Mesothelial cell of epicardium (in vitro differentiated cells): ENCODE measurements around the gene SYCP2. TPM values are rescaled to one million over a fixed set of nuclear protein-coding genes. Genes with fewer than 3 reads are reported as not detected.
A peak's percentile ranks its signal among the peaks of the same experiment; 100 is the strongest.

Source experiments
- DNase-seq, 2 experiments: peaks; one replicate each; pipeline ENCODE4 v3.0.0; 2021; ENCODE audit warnings: low spot score in 2 of 2; ENCODE audit not compliant: unreplicated experiment in 2 of 2
- H3K27ac Mint-ChIP-seq: 2 replicates; pipeline ENCODE4 v1.8.0; 2021; ENCODE audit warnings: mixed read lengths
- H3K27me3 Mint-ChIP-seq: 2 replicates; pipeline ENCODE4 v1.8.0; 2021; ENCODE audit warnings: low read depth, mixed read lengths
- H3K36me3 Mint-ChIP-seq: 2 replicates; pipeline ENCODE4 v1.8.0; 2021; ENCODE audit warnings: mixed read lengths
- H3K4me1 Mint-ChIP-seq: 2 replicates; pipeline ENCODE4 v1.8.0; 2021; ENCODE audit warnings: mixed read lengths
- H3K4me3 Mint-ChIP-seq: 2 replicates; pipeline ENCODE4 v1.8.0; 2021; ENCODE audit warnings: mild to moderate bottlenecking, moderate library complexity, mixed read lengths
- H3K9me3 Mint-ChIP-seq: 2 replicates; pipeline ENCODE4 v1.8.0; 2021; ENCODE audit warnings: mixed read lengths
- total RNA-seq: library from RNA; stranded (reverse); gene quantifications from 3 replicates; pipeline ENCODE4 v1.2.1, GENCODE V29; 2021
- TF ChIP-seq, protein P1 (sequence below): fragments of 200-600 bp; sonication (generic); IDR thresholded peaks from one replicate; pipeline ENCODE4 v1.5.0; 2021; ENCODE audit warnings: antibody characterized with exemption; ENCODE audit not compliant: unreplicated experiment

Gene SYCP2
- total RNA-seq, 1 donor from 2014 or later, result 2.3 TPM

DNA sequence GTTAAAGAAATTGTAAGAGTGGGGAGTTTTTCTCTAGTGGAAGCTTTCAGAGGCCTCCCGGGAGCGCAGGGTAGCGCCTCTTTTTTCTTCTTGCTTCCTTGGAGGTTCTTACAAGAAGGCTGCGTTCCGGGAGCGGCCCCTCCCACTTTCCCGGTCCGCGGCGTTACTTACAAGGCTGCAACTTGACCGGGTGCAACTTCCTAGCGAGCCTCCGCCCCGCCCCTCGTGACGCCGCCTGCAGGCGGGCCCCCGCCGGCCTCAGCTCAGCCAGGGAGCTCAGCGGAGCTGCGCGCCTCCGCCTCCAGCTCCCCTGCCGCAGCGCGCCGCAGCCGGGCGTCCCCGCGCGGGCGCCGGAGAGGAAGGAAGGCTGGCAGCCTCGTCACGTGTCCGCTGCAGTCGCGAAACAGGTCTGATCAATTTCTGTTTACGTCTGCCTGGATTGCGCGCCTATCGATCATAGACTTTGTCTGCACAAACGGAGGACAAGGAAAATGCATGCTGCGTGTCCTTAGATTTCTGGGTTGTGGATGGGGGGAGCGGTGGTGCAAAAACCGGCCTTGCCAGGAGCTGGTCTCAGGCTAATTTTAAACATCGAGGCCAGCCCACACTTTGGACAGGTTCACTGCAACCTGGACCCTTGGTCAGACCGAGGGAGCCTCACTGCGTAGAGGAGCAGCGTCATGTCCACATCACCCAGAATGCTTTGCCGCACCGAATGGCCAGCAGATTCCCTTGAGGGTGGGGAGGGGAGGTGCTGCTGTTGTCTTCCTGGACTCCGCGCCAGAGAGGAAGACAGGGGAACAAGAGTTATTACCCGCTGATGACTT, 6.9 kb upstream of the SYCP2 start, which contains the start of the genes FAM217B and PPP1R3D:
Gene FAM217B, plus strand, starts transcription at position 261 of the 827 bp plus-strand sequence. CDS start 3,555 bp downstream, outside the sequence.
Gene PPP1R3D, minus strand, starts transcription at position 177 of the 827 bp plus-strand sequence. CDS start 374 bp downstream, outside the sequence.
- peaks cover 55% of the 10 kb centered on the region for H3K4me1 Mint-ChIP-seq
- DNase-seq, result peak; percentile 88 to 96
- TF ChIP-seq, protein P1, sequence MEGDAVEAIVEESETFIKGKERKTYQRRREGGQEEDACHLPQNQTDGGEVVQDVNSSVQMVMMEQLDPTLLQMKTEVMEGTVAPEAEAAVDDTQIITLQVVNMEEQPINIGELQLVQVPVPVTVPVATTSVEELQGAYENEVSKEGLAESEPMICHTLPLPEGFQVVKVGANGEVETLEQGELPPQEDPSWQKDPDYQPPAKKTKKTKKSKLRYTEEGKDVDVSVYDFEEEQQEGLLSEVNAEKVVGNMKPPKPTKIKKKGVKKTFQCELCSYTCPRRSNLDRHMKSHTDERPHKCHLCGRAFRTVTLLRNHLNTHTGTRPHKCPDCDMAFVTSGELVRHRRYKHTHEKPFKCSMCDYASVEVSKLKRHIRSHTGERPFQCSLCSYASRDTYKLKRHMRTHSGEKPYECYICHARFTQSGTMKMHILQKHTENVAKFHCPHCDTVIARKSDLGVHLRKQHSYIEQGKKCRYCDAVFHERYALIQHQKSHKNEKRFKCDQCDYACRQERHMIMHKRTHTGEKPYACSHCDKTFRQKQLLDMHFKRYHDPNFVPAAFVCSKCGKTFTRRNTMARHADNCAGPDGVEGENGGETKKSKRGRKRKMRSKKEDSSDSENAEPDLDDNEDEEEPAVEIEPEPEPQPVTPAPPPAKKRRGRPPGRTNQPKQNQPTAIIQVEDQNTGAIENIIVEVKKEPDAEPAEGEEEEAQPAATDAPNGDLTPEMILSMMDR, result no peak
- H3K9me3 Mint-ChIP-seq, result no peaks in the 10 kb centered on the region
- no peaks in the 10 kb centered on the region for H3K27me3 Mint-ChIP-seq
- peaks cover 4% of the 10 kb centered on the region for H3K36me3 Mint-ChIP-seq
- H3K4me3 Mint-ChIP-seq, result peak within 1 kb of the TSS; percentile 89
- peak within 1 kb of the TSS; percentile 98 for H3K27ac Mint-ChIP-seq

- Mint-ChIP-seq H3K27me3 (no peaks in the 10 kb centered on the region), H3K4me3 (peak overlapping the region; percentile 89), H3K4me1 (peaks cover 50% of the 10 kb centered on the region), H3K36me3 (peaks cover 4% of the 10 kb centered on the region), H3K27ac (peak overlapping the region; percentile 96), H3K9me3 (no peaks in the 10 kb centered on the region)
- TF ChIP-seq, protein P1, result no peak
- no peak for DNase-seq
These were observed 6.4 kb upstream of the SYCP2 start for GRCh38 chr20:59939879-59940128.

DNA sequence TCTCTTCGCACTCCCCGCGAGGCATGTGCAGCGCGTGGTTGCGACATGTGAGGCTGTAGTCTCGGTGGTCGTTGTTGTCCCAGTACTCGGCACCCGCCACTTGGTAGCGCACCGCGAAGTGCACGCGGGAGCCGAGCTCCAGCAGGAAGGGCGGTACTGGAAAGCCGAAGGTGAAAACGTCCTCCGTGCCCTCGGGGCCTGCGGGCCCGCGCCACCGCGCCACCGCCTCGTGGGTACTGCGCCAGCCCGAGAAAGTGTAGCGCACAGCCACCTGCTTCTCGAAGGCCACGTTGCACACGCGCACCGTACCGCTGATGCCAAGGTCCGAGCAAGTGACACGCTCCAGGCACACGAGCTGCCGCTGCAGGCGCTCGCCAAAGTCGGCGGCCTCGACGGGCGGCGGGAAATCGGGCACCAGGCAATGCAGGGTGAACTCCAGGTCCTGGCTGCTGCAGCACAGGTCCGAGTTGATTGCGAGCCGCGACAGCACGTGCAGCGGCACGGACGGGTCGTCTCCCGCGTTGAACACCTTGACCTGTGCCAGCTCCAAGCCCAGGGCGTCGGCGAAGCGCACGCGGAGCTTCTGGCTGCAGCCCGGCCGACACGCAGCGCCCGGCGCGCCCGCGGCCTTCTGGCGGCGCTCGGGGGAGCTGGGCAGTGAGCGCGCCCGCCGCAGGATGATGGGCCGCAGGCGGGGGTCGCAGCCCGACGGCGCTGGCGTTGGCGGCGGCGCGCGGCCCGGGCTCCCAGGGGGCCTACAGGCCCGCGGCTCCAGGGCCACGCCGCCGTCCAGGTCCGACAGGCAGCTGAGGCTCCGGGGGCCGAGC, 5.8 kb upstream of the SYCP2 start:
- peak overlapping the region; percentile 89 for H3K4me3 Mint-ChIP-seq
- peaks cover 3% of the 10 kb centered on the region for H3K36me3 Mint-ChIP-seq
- DNase-seq, result no peak
- TF ChIP-seq, protein P1, result no peak
- no peaks in the 10 kb centered on the region for H3K9me3 Mint-ChIP-seq
- H3K4me1 Mint-ChIP-seq, result peaks cover 45% of the 10 kb centered on the region
- no peaks in the 10 kb centered on the region for H3K27me3 Mint-ChIP-seq
- peak overlapping the region; percentile 69 for H3K27ac Mint-ChIP-seq

DNA sequence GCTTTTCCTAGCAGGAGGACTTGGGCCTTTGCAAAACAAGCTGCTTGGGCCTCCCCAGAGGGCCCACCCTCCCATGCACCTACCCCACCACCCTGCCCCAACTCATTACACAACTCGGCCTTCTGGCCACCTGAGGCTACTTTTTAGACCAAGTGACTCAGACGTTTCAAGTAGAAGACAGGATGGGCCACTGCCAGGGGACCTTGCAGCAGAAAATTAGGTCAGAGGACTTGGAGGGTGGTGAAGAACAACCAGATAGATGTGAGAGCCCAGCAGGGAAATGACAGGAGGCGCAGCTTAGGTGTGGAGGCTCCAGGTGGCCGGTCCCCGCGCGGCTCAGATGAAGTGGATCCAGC, 5.2 kb upstream of the SYCP2 start:
- Mint-ChIP-seq H3K4me3 (peak overlapping the region; percentile 75), H3K27me3 (no peaks in the 10 kb centered on the region), H3K27ac (peak overlapping the region; percentile 69), H3K9me3 (no peaks in the 10 kb centered on the region), H3K36me3 (no peaks in the 10 kb centered on the region), H3K4me1 (peaks cover 39% of the 10 kb centered on the region)
- TF ChIP-seq, protein P1, result no peak
- no peak for DNase-seq

GRCh38 chr20:59938221-59938620, 4.8 kb upstream of the SYCP2 start:
- peaks cover 38% of the 10 kb centered on the region for H3K4me1 Mint-ChIP-seq
- peak overlapping the region; percentile 69 for H3K27ac Mint-ChIP-seq
- no peak for DNase-seq
- TF ChIP-seq, protein P1, result no peak
- peak overlapping the region; percentile 75 for H3K4me3 Mint-ChIP-seq
- H3K9me3 Mint-ChIP-seq, result no peaks in the 10 kb centered on the region
- no peaks in the 10 kb centered on the region for H3K36me3 Mint-ChIP-seq
- no peaks in the 10 kb centered on the region for H3K27me3 Mint-ChIP-seq
